ENCODE measurements around the gene ATXN1.
"Not testable (repeated sequence)": the region's sequence is repeated elsewhere in the genome, so short reads cannot be mapped to it uniquely, and the experiment has no call there.

The ATXN1 gene

GRCh38 chr6:16406966-16407365, 354.3 kb downstream of the ATXN1 start:
- Histone ChIP-seq H2AK5ac (ENCODE audit: low read depth, low read length) (no peak overlapping the region), H3K18ac (ENCODE audit: low read length) (no peak overlapping the region), H3K27ac (replicated peaks; ENCODE audit: low read length) (no peak overlapping the region), H4K91ac (ENCODE audit: low read depth, low read length, poor library complexity) (no peak overlapping the region), H4K8ac (ENCODE audit: low read depth, low read length) (no peak overlapping the region), H3K9me3 (replicated peaks in 1 of 2; ENCODE audit: control insufficient read depth in 2 of 2, insufficient read depth in 1 of 2, low read depth in 1 of 2, low read length in 2 of 2) (no peaks in the 10 kb centered on the region), H2BK5ac (ENCODE audit: low read length) (no peak overlapping the region), H3K79me1 (ENCODE audit: low read depth, low read length) (no peaks in the 10 kb centered on the region), H2BK15ac (ENCODE audit: low read length) (no peak overlapping the region), H3K4me2 (ENCODE audit: insufficient read depth, low read length, poor library complexity, severe bottlenecking) (no peak overlapping the region), H3K27me3 (ENCODE audit: control insufficient read depth in 3 of 3, insufficient read depth in 3 of 3, low read depth in 1 of 3, low read length in 3 of 3) (no peaks in the 10 kb centered on the region), H2BK12ac (ENCODE audit: low read length) (no peak overlapping the region), H2AFZ (ENCODE audit: low read length) (no peak overlapping the region), H3K36me3 (replicated peaks in 1 of 2; ENCODE audit: control insufficient read depth in 2 of 2, insufficient read depth in 2 of 2, low read length in 2 of 2) (no peaks in the 10 kb centered on the region), H3K14ac (ENCODE audit: low read length) (no peak overlapping the region), H3K9ac (ENCODE audit: low read depth, low read length, poor library complexity) (no peak overlapping the region), H3K23ac (ENCODE audit: low read depth, low read length, poor library complexity) (no peak overlapping the region), H3K4me1 (ENCODE audit: control insufficient read depth in 2 of 2, insufficient read depth in 1 of 2, low read depth in 1 of 2, low read length in 2 of 2) (peaks cover 5 to 14% of the 10 kb centered on the region in 2 donors), H3K4me3 (ENCODE audit: low read length in 2 of 2) (no peak overlapping the region), H2BK120ac (ENCODE audit: low read depth, low read length) (no peak overlapping the region), H3K4ac (ENCODE audit: low read length) (no peak overlapping the region)
- no peak for DNase-seq (ENCODE audit: low spot score)
- no CpG with 5 or more reads among the region's 2 CpGs for WGBS, 2 donors (ENCODE audit: extremely low coverage in 2 of 2, insufficient read length in 2 of 2, insufficient replicate concordance in 1 of 2)

GRCh38 chr6:16406538-16406937, 354.7 kb downstream of the ATXN1 start:
- H2BK120ac ChIP-seq (ENCODE audit: low read depth, low read length); H3K79me1 ChIP-seq (ENCODE audit: low read depth, low read length); H2AK5ac ChIP-seq (ENCODE audit: low read depth, low read length); H3K4me2 ChIP-seq (ENCODE audit: insufficient read depth, low read length, poor library complexity, severe bottlenecking); H3K14ac ChIP-seq (ENCODE audit: low read length); H4K91ac ChIP-seq (ENCODE audit: low read depth, low read length, poor library complexity); H3K23ac ChIP-seq (ENCODE audit: low read depth, low read length, poor library complexity); H3K36me3 ChIP-seq (replicated peaks in 1 of 2; ENCODE audit: control insufficient read depth in 2 of 2, insufficient read depth in 2 of 2, low read length in 2 of 2); H3K4me3 ChIP-seq (ENCODE audit: low read length in 2 of 2); H2BK12ac ChIP-seq (ENCODE audit: low read length); H3K4ac ChIP-seq (ENCODE audit: low read length); H3K9me3 ChIP-seq (replicated peaks in 1 of 2; ENCODE audit: control insufficient read depth in 2 of 2, insufficient read depth in 1 of 2, low read depth in 1 of 2, low read length in 2 of 2); H3K27ac ChIP-seq (replicated peaks; ENCODE audit: low read length); H4K8ac ChIP-seq (ENCODE audit: low read depth, low read length); H2BK5ac ChIP-seq (ENCODE audit: low read length); H3K9ac ChIP-seq (ENCODE audit: low read depth, low read length, poor library complexity); DNase-seq (ENCODE audit: low spot score); H2BK15ac ChIP-seq (ENCODE audit: low read length); H3K27me3 ChIP-seq (ENCODE audit: control insufficient read depth in 3 of 3, insufficient read depth in 3 of 3, low read depth in 1 of 3, low read length in 3 of 3); H2AFZ ChIP-seq (ENCODE audit: low read length); H3K18ac ChIP-seq (ENCODE audit: low read length): not testable (repeated sequence)
- WGBS, 2 donors (ENCODE audit: extremely low coverage in 2 of 2, insufficient read length in 2 of 2, insufficient replicate concordance in 1 of 2) = no CpG with 5 or more reads among the region's 4 CpGs
- peaks cover 5 to 14% of the 10 kb centered on the region in 2 donors for H3K4me1 ChIP-seq (ENCODE audit: control insufficient read depth in 2 of 2, insufficient read depth in 1 of 2, low read depth in 1 of 2, low read length in 2 of 2)

GRCh38 chr6:16405375-16405774, 355.9 kb downstream of the ATXN1 start:
- DNase-seq (ENCODE audit: low spot score) = no peak
- Histone ChIP-seq H3K27ac (replicated peaks; ENCODE audit: low read length) (no peak overlapping the region), H3K79me1 (ENCODE audit: low read depth, low read length) (no peaks in the 10 kb centered on the region), H2AK5ac (ENCODE audit: low read depth, low read length) (no peak overlapping the region), H2BK120ac (ENCODE audit: low read depth, low read length) (no peak overlapping the region), H3K9me3 (replicated peaks in 1 of 2; ENCODE audit: control insufficient read depth in 2 of 2, insufficient read depth in 1 of 2, low read depth in 1 of 2, low read length in 2 of 2) (no peaks in the 10 kb centered on the region), H2BK15ac (ENCODE audit: low read length) (no peak overlapping the region), H3K36me3 (replicated peaks in 1 of 2; ENCODE audit: control insufficient read depth in 2 of 2, insufficient read depth in 2 of 2, low read length in 2 of 2) (no peaks in the 10 kb centered on the region), H2AFZ (ENCODE audit: low read length) (no peak overlapping the region), H3K4me1 (ENCODE audit: control insufficient read depth in 2 of 2, insufficient read depth in 1 of 2, low read depth in 1 of 2, low read length in 2 of 2) (peaks cover 5 to 14% of the 10 kb centered on the region in 2 donors), H3K4ac (ENCODE audit: low read length) (no peak overlapping the region), H2BK5ac (ENCODE audit: low read length) (no peak overlapping the region), H3K23ac (ENCODE audit: low read depth, low read length, poor library complexity) (no peak overlapping the region), H4K91ac (ENCODE audit: low read depth, low read length, poor library complexity) (no peak overlapping the region), H2BK12ac (ENCODE audit: low read length) (no peak overlapping the region), H4K8ac (ENCODE audit: low read depth, low read length) (no peak overlapping the region), H3K18ac (ENCODE audit: low read length) (no peak overlapping the region), H3K9ac (ENCODE audit: low read depth, low read length, poor library complexity) (no peak overlapping the region), H3K4me2 (ENCODE audit: insufficient read depth, low read length, poor library complexity, severe bottlenecking) (no peak overlapping the region), H3K4me3 (ENCODE audit: low read length in 2 of 2) (no peak overlapping the region), H3K27me3 (ENCODE audit: control insufficient read depth in 3 of 3, insufficient read depth in 3 of 3, low read depth in 1 of 3, low read length in 3 of 3) (no peaks in the 10 kb centered on the region), H3K14ac (ENCODE audit: low read length) (no peak overlapping the region)
- no CpG with 5 or more reads among the region's 4 CpGs for whole genome bisulfite sequencing, 2 donors (ENCODE audit: extremely low coverage in 2 of 2, insufficient read length in 2 of 2, insufficient replicate concordance in 1 of 2)

GRCh38 chr6:16404456-16404855, 356.8 kb downstream of the ATXN1 start:
- no CpG with 5 or more reads among the region's 15 CpGs for WGBS, 2 donors (ENCODE audit: extremely low coverage in 2 of 2, insufficient read length in 2 of 2, insufficient replicate concordance in 1 of 2)
- Histone ChIP-seq H3K4me2 (ENCODE audit: insufficient read depth, low read length, poor library complexity, severe bottlenecking) (no peak overlapping the region), H2AFZ (ENCODE audit: low read length) (no peak overlapping the region), H3K4me1 (ENCODE audit: control insufficient read depth in 2 of 2, insufficient read depth in 1 of 2, low read depth in 1 of 2, low read length in 2 of 2) (peaks cover 5 to 14% of the 10 kb centered on the region in 2 donors), H2BK12ac (ENCODE audit: low read length) (no peak overlapping the region), H3K36me3 (replicated peaks in 1 of 2; ENCODE audit: control insufficient read depth in 2 of 2, insufficient read depth in 2 of 2, low read length in 2 of 2) (no peaks in the 10 kb centered on the region), H3K27me3 (ENCODE audit: control insufficient read depth in 3 of 3, insufficient read depth in 3 of 3, low read depth in 1 of 3, low read length in 3 of 3) (no peaks in the 10 kb centered on the region), H3K79me1 (ENCODE audit: low read depth, low read length) (no peaks in the 10 kb centered on the region), H4K91ac (ENCODE audit: low read depth, low read length, poor library complexity) (no peak overlapping the region), H2BK15ac (ENCODE audit: low read length) (no peak overlapping the region), H3K9ac (ENCODE audit: low read depth, low read length, poor library complexity) (no peak overlapping the region), H3K18ac (ENCODE audit: low read length) (no peak overlapping the region), H2AK5ac (ENCODE audit: low read depth, low read length) (no peak overlapping the region), H3K4me3 (ENCODE audit: low read length in 2 of 2) (no peak overlapping the region), H3K4ac (ENCODE audit: low read length) (no peak overlapping the region), H3K23ac (ENCODE audit: low read depth, low read length, poor library complexity) (no peak overlapping the region), H4K8ac (ENCODE audit: low read depth, low read length) (no peak overlapping the region), H3K27ac (replicated peaks; ENCODE audit: low read length) (no peak overlapping the region), H2BK5ac (ENCODE audit: low read length) (no peak overlapping the region), H3K9me3 (replicated peaks in 1 of 2; ENCODE audit: control insufficient read depth in 2 of 2, insufficient read depth in 1 of 2, low read depth in 1 of 2, low read length in 2 of 2) (no peaks in the 10 kb centered on the region), H3K14ac (ENCODE audit: low read length) (no peak overlapping the region), H2BK120ac (ENCODE audit: low read depth, low read length) (no peak overlapping the region)
- DNase-seq (ENCODE audit: low spot score) = no peak
